ENCODE data around the gene KDM6B. TPM values are rescaled to one million over a fixed set of nuclear protein-coding genes. Genes with fewer than 3 reads are reported as not detected.

The KDM6B gene
- total and polyA plus RNA-seq, 9 of the 15 experiments (the other 6 are each of a cell fraction or from before 2014, with no cell fraction given): 0.01 to 22.9 (median 2.2) TPM

GRCh38 chr17:7875804-7876370 is 41.9 kb downstream of the KDM6B start:
- Histone ChIP-seq H3K79me2 (ENCODE audit: control insufficient read depth, insufficient read depth, low read length) (no peaks in the 10 kb centered on the region), H3K9me3 (replicated peaks; ENCODE audit: control insufficient read depth, insufficient read depth, low read depth, low read length) (no peaks in the 10 kb centered on the region), H3K4me1 (replicated peaks in 1 of 2; ENCODE audit: control insufficient read depth in 2 of 2, insufficient read depth in 2 of 2, low read length in 2 of 2) (peaks cover 0 to 12% of the 10 kb centered on the region in 2 experiments; a peak in 3 of 5 replicates), H3K9ac (ENCODE audit: insufficient read depth in 1 of 2, low read depth in 2 of 2, low read length in 2 of 2) (no peak overlapping the region), H3K9me1 (ENCODE audit: control insufficient read depth, insufficient read depth, low read length) (no peaks in the 10 kb centered on the region), H3K36me3 (ENCODE audit: control insufficient read depth, insufficient read depth, low read length) (peaks cover 40% of the 10 kb centered on the region; the same call in 2 of the 3 replicates), H3K27me3 (ENCODE audit: control insufficient read depth in 2 of 2, insufficient read depth in 2 of 2, low read length in 2 of 2) (no peaks in the 10 kb centered on the region), H3K4me2 (ENCODE audit: insufficient read depth, low read length) (no peak overlapping the region), H2AFZ (ENCODE audit: low read depth, low read length) (no peak overlapping the region), H3K4me3 (no peak overlapping the region), H3K27ac (ENCODE audit: extremely low read depth, low read depth, low read length) (no peak overlapping the region), H4K20me1 (replicated peaks; ENCODE audit: control insufficient read depth, insufficient read depth, low read length) (no peaks in the 10 kb centered on the region)
- FAIRE-seq (no peak), ATAC-seq (no peak), DNase-seq (ENCODE audit: extremely low read depth in 1 of 4, low spot score in 3 of 4) (no peak)
- BruUV-seq (replicated peaks): no TSS peak
- 65% methylated on average over 2 of the region's 2 CpGs for WGBS (ENCODE audit: insufficient coverage, low coverage, missing lambda C conversion rate)
- POLR2A ChIA-PET: interaction anchor here (1.4 kb wide), 1 partner anchor 56 kb away, joined by 3 read pairs; the partner anchor contains the start of genes CNTROB and TRAPPC1
- TF ChIP-seq, protein P1, sequence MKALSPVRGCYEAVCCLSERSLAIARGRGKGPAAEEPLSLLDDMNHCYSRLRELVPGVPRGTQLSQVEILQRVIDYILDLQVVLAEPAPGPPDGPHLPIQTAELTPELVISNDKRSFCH (CRISPR knock-in tag; IDR thresholded peaks at IDR 0.05): no peak
- TF ChIP-seq, protein P1 (tag; IDR thresholded peaks at IDR 0.05): no peak
- TF ChIP-seq, protein P2, sequence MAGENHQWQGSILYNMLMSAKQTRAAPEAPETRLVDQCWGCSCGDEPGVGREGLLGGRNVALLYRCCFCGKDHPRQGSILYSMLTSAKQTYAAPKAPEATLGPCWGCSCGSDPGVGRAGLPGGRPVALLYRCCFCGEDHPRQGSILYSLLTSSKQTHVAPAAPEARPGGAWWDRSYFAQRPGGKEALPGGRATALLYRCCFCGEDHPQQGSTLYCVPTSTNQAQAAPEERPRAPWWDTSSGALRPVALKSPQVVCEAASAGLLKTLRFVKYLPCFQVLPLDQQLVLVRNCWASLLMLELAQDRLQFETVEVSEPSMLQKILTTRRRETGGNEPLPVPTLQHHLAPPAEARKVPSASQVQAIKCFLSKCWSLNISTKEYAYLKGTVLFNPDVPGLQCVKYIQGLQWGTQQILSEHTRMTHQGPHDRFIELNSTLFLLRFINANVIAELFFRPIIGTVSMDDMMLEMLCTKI (IDR thresholded peaks at IDR 0.05; ENCODE audit: partially characterized antibody): no peak
- no peak for TF ChIP-seq ZBTB7A (IDR thresholded peaks at IDR 0.05; ENCODE audit: borderline replicate concordance, control insufficient read depth, low read depth, low read length)
- no peak for TF ChIP-seq KDM4B (IDR thresholded peaks at IDR 0.05; ENCODE audit: borderline replicate concordance in 2 of 2, low read depth in 1 of 2)
- no peak for TF ChIP-seq TCF7L2 (IDR thresholded peaks at IDR 0.05; ENCODE audit: low read depth, low read length)
- TF ChIP-seq ZNF316 (IDR thresholded peaks at IDR 0.05): no peak
- no peak for TF ChIP-seq SIX5 (IDR thresholded peaks at IDR 0.05; ENCODE audit: borderline replicate concordance in 1 of 2, insufficient read depth in 1 of 2, low read depth in 1 of 2, low read length in 2 of 2)
- no peak for TF ChIP-seq ZNF766 (CRISPR knock-in tag; conservative IDR thresholded peaks at IDR 0.05)
- no peak for TF ChIP-seq KDM5B (IDR thresholded peaks at IDR 0.05; ENCODE audit: insufficient replicate concordance, low read depth, low read length)
- TF ChIP-seq, protein P3, sequence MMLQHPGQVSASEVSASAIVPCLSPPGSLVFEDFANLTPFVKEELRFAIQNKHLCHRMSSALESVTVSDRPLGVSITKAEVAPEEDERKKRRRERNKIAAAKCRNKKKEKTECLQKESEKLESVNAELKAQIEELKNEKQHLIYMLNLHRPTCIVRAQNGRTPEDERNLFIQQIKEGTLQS (IDR thresholded peaks at IDR 0.05): no peak
- TF ChIP-seq, protein P3 (CRISPR knock-in tag; conservative IDR thresholded peaks at IDR 0.05): no peak
- intact Hi-C loops (cut with micrococcal nuclease) (no loop called here), in situ Hi-C loops (cut with MboI) (no loop called here)
- CTCF ChIA-PET (ENCODE audit: low intra/inter-chr PET ratio): interaction anchor here (0.6 kb wide), 1 partner anchor 16 kb away, joined by 3 read pairs; no protein-coding TSS in a partner anchor

Measured in K562 (cell line).